Thyroid gland (tissue), 4 donors: ENCODE data around the gene BRINP3.

Source experiments
- POLR2A ChIP-seq, 2 donors: fragments of 450-650 bp; IDR thresholded peaks; one replicate each; pipeline ENCODE4 v1.6.1; 2017; ENCODE audit warnings: antibody characterized with exemption in 2 of 2, mild to moderate bottlenecking in 2 of 2, moderate library complexity in 1 of 2
- TF ChIP-seq, protein P1 (sequence below), 6 experiments: fragments of 200-600 bp in 3 of 6; fragments of 450-650 bp in 3 of 6; sonication (generic) in 3 of 6; IDR thresholded peaks; one replicate each; pipeline ENCODE4 v1.5.1; 2016 to 2019; ENCODE audit warnings: antibody characterized with exemption in 6 of 6, mild to moderate bottlenecking in 2 of 6, inconsistent platforms in 1 of 6, moderate library complexity in 1 of 6

DNA sequence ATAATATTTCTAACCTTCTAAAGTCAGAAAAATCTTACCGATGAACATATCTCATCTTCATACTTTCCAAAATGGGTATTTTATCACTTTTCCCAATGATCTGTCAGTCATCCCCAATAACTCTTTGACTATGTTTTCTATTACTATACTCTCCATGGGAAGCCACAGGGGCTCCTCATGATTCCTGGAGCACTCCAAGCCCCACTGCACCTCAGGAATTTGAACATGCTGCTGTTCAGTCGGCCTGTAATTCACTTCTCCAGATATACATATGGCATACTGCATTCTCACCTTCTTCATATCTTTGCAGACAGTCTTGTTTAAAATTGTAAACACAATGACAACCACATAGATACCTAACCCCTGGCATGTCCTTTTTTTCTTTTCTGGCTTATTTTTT, 333.0 kb downstream of the BRINP3 start:
- TF ChIP-seq, protein P1, sequence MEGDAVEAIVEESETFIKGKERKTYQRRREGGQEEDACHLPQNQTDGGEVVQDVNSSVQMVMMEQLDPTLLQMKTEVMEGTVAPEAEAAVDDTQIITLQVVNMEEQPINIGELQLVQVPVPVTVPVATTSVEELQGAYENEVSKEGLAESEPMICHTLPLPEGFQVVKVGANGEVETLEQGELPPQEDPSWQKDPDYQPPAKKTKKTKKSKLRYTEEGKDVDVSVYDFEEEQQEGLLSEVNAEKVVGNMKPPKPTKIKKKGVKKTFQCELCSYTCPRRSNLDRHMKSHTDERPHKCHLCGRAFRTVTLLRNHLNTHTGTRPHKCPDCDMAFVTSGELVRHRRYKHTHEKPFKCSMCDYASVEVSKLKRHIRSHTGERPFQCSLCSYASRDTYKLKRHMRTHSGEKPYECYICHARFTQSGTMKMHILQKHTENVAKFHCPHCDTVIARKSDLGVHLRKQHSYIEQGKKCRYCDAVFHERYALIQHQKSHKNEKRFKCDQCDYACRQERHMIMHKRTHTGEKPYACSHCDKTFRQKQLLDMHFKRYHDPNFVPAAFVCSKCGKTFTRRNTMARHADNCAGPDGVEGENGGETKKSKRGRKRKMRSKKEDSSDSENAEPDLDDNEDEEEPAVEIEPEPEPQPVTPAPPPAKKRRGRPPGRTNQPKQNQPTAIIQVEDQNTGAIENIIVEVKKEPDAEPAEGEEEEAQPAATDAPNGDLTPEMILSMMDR (IDR thresholded peaks at IDR 0.05) = no peak
- no peak for TF ChIP-seq POLR2A (IDR thresholded peaks at IDR 0.05)
